Right atrium auricular region (tissue), 2 donors: ENCODE measurements around the gene SYT9. TPM values are rescaled to one million over a fixed set of nuclear protein-coding genes. Genes with fewer than 3 reads are reported as not detected.

ENCODE experiments used
- DNase-seq: peaks from one replicate; pipeline ENCODE4 v3.0.0-alpha.2; 2019; ENCODE audit warnings: low spot score
- H3K27ac ChIP-seq, 2 donors: fragments of 200-600 bp; sonication (generic); 1 replicate in 1 of 2; 2 replicates in 1 of 2; pipeline ENCODE4 v1.5.1; 2016 to 2019
- H3K27me3 ChIP-seq, 2 donors: fragments of 200-600 bp; sonication (generic); one replicate each; pipeline versions ENCODE4 v1.5.1 to v1.6.0; 2017 to 2019
- H3K36me3 ChIP-seq: fragments of 200-600 bp; sonication (generic); one replicate; pipeline ENCODE4 v1.5.1; 2016
- H3K4me1 ChIP-seq, 2 donors: fragments of 200-600 bp; sonication (generic); one replicate each; pipeline versions ENCODE4 v1.5.1 to v1.6.0; 2017 to 2019
- H3K4me3 ChIP-seq, 2 donors: fragments of 200-600 bp; sonication (generic); 1 replicate in 1 of 2; 2 replicates in 1 of 2; pipeline ENCODE4 v1.5.1; 2017 to 2019; ENCODE audit warnings: mild to moderate bottlenecking in 1 of 2, moderate library complexity in 1 of 2
- H3K9me3 ChIP-seq, 2 donors: fragments of 200-600 bp; sonication (generic); one replicate each; pipeline ENCODE4 v1.5.1; 2019
- total RNA-seq, 2 donors: library from RNA; depleted of rRNA; stranded (reverse); fragments of >200 nt; gene quantifications; one replicate each; pipeline ENCODE4 v1.1.0, GENCODE V29; 2016
- TF ChIP-seq, protein P1 (sequence below), 2 donors: fragments of 200-600 bp; sonication (generic); IDR thresholded peaks; one replicate each; pipeline ENCODE4 v1.5.1; 2019; ENCODE audit warnings: antibody characterized with exemption in 2 of 2

The SYT9 gene
- total RNA-seq, 2 donors from 2014 or later, result 0.16 to 0.74 TPM

DNA sequence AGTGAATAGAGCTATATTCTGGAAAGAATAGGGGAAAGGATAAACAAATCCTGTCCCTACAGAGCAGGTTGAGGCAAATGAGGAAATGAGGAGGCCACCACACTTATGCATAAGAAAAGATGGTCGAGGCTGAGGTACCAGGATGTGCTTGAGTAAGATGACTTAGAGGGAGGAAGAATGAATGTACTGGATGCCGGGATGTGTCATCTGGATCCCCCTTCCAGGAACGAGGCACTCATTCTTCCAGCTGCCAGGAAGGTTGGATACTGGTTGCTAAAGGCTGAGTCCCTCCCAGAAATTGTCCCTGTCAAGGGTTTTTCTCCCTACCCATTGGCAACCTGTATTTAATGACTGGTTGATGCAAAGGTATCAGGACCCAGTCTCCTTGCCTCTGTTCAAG is 31.1 kb upstream of the SYT9 start:
- Histone ChIP-seq H3K27me3 (no peaks in the 10 kb centered on the region), H3K4me1 (no peaks in the 10 kb centered on the region), H3K9me3 (no peaks in the 10 kb centered on the region), H3K36me3 (no peaks in the 10 kb centered on the region), H3K4me3 (no peak overlapping the region), H3K27ac (no peak overlapping the region)
- no peak for DNase-seq
- TF ChIP-seq, protein P1, sequence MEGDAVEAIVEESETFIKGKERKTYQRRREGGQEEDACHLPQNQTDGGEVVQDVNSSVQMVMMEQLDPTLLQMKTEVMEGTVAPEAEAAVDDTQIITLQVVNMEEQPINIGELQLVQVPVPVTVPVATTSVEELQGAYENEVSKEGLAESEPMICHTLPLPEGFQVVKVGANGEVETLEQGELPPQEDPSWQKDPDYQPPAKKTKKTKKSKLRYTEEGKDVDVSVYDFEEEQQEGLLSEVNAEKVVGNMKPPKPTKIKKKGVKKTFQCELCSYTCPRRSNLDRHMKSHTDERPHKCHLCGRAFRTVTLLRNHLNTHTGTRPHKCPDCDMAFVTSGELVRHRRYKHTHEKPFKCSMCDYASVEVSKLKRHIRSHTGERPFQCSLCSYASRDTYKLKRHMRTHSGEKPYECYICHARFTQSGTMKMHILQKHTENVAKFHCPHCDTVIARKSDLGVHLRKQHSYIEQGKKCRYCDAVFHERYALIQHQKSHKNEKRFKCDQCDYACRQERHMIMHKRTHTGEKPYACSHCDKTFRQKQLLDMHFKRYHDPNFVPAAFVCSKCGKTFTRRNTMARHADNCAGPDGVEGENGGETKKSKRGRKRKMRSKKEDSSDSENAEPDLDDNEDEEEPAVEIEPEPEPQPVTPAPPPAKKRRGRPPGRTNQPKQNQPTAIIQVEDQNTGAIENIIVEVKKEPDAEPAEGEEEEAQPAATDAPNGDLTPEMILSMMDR (IDR thresholded peaks at IDR 0.05), result no peak

DNA sequence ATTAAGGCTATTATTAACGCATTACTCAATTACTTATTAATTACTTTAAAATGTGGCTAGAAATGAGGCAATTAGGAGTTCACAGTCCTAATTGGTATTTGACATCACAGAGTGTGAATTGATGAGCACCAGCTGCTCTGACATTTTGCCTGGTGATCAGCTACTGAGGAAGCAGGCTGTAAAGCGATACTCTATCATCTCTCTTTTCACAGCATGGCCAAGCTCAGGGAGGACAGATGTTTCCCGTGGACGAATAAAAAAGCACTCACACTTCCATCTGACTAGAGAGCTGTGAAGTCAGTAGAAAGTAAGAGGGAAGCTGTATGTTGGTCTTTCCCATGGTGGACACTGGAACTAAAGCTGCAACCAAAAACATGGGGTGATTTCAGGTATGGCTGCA is 29.1 kb upstream of the SYT9 start:
- no peaks in the 10 kb centered on the region for H3K36me3 ChIP-seq
- no peaks in the 10 kb centered on the region for H3K27me3 ChIP-seq
- no peak for DNase-seq
- H3K4me3 ChIP-seq, result no peak overlapping the region
- no peak overlapping the region for H3K27ac ChIP-seq
- TF ChIP-seq, protein P1 (IDR thresholded peaks at IDR 0.05), result no peak
- H3K4me1 ChIP-seq, result no peaks in the 10 kb centered on the region
- no peaks in the 10 kb centered on the region for H3K9me3 ChIP-seq

DNA sequence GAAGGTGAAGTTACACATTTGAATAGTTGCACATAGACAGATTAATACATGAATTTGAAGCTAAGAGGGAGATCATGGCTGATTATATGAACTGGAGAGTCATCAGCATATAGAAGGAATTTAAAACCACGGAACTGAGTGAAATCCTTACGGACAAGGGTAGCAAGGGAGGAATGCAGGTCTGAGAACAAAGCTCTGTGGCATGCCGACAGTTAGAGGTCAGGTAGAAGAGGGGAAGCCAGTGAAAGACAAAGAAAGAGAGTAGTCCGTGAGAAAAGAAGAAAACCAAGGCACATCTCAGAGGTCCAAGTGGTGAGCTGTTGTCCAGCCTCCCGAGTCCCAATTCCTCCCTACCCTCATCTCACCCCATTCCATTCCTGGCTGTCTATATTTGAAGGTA is 11.8 kb upstream of the SYT9 start:
- Histone ChIP-seq H3K4me3 (no peak overlapping the region), H3K36me3 (no peaks in the 10 kb centered on the region), H3K4me1 (no peaks in the 10 kb centered on the region), H3K27ac (no peak overlapping the region), H3K9me3 (no peaks in the 10 kb centered on the region), H3K27me3 (no peaks in the 10 kb centered on the region)
- DNase-seq, result no peak
- TF ChIP-seq, protein P1 (IDR thresholded peaks at IDR 0.05), result no peak

DNA sequence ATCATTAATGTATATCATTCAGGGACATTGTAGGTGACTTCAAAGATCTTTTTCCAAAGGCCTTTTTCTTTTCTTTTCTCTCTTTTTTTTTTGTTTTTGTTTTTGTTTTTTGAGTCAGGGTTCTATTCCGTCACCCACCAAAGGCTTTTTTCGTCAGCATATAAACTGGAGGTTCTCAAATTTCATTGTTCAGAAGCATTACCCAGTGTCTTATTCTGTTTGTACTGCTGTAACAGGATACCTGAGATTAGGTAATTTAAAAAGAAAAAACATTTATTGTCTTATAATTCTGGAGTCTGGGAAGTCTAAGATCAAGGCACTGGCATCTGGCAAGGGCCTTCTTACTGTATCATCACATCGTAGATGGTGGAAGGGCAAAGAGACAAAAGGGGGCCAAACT is 6.4 kb upstream of the SYT9 start:
- H3K4me3 ChIP-seq, result no peak overlapping the region
- no peak for DNase-seq
- H3K27ac ChIP-seq, result no peak overlapping the region
- no peaks in the 10 kb centered on the region for H3K9me3 ChIP-seq
- no peaks in the 10 kb centered on the region for H3K36me3 ChIP-seq
- no peaks in the 10 kb centered on the region for H3K27me3 ChIP-seq
- TF ChIP-seq, protein P1 (IDR thresholded peaks at IDR 0.05), result no peak
- no peaks in the 10 kb centered on the region for H3K4me1 ChIP-seq

GRCh38 chr11:7246179-7246578 is 5.5 kb upstream of the SYT9 start:
- Histone ChIP-seq H3K27me3 (no peaks in the 10 kb centered on the region), H3K36me3 (no peaks in the 10 kb centered on the region), H3K4me3 (no peak overlapping the region), H3K27ac (no peak overlapping the region), H3K4me1 (no peaks in the 10 kb centered on the region), H3K9me3 (no peaks in the 10 kb centered on the region)
- DNase-seq, result no peak
- TF ChIP-seq, protein P1 (IDR thresholded peaks at IDR 0.05), result no peak

DNA sequence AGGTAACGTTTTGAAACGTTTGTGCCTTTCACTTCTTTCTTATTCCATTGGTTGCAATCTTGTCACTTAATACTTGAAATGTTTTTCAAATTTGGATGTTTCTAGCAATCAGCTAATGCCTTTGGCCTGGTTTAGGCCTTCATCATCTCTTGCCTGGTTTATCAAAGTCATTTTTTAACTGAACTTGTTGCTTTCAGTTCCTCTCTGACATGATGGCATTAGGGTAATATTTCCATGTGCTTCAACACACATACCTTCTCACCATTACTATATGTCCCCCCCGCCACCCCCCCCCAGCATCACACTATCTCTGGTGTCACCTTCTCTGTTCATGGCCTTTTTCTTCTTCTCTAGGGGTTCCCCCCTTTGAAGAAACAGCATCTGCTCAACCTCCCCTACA is 1.5 kb upstream of the SYT9 start:
- no peaks in the 10 kb centered on the region for H3K9me3 ChIP-seq
- no peaks in the 10 kb centered on the region for H3K36me3 ChIP-seq
- no peak overlapping the region for H3K4me3 ChIP-seq
- no peak overlapping the region for H3K27ac ChIP-seq
- DNase-seq, result no peak
- no peaks in the 10 kb centered on the region for H3K27me3 ChIP-seq
- peaks cover 0 to 10% of the 10 kb centered on the region in 2 donors for H3K4me1 ChIP-seq
- TF ChIP-seq, protein P1 (IDR thresholded peaks at IDR 0.05), result no peak
